CD4-positive, alpha-beta T cell treated with Interleukin-6 for 4 hours (primary cell): Measurements from ENCODE around the gene YBX1.
"Not testable (repeated sequence)": the region's sequence is repeated elsewhere in the genome, so short reads cannot be mapped to it uniquely, and the experiment has no call there.

Experiments
- DNase-seq: peaks from one replicate; pipeline ENCODE4 v3.0.0-alpha.2; 2020; ENCODE audit warnings: mixed read lengths

The YBX1 gene

GRCh38 chr1:42751511-42752070 is 69.4 kb downstream of the YBX1 start:
- not testable (repeated sequence) for DNase-seq

- DNase-seq: no peak
Measured at GRCh38 chr1:42752284-42752683, 70.1 kb downstream of the YBX1 start.

GRCh38 chr1:42753070-42753469 is 70.9 kb downstream of the YBX1 start:
- DNase-seq: no peak
